ENCODE measurements around the gene PCDH15.

The PCDH15 gene

GRCh38 chr10:54372179-54372578 is 428.9 kb downstream of the PCDH15 start:
- TF ChIP-seq CTCF (conservative IDR thresholded peaks at IDR 0.05; ENCODE audit: low read depth, low read length), result no peak
- no peak overlapping the region for H3K4me3 ChIP-seq (ENCODE audit: low read length)

GRCh38 chr10:54368984-54369383 is 432.0 kb downstream of the PCDH15 start:
- H3K4me3 ChIP-seq (ENCODE audit: low read length), result no peak overlapping the region
- no peak for TF ChIP-seq CTCF (conservative IDR thresholded peaks at IDR 0.05; ENCODE audit: low read depth, low read length)
- no peak for DNase-seq (ENCODE audit: low read depth)

More at GRCh38 chr10:54372179-54372578, 428.9 kb downstream of the PCDH15 start:
- peak; percentile 8 for DNase-seq (ENCODE audit: low read depth)

- no peak overlapping the region for H3K4me3 ChIP-seq (ENCODE audit: low read length)
- no peak for TF ChIP-seq CTCF (conservative IDR thresholded peaks at IDR 0.05; ENCODE audit: low read depth, low read length)
- no peak for DNase-seq (ENCODE audit: low read depth)
These were observed 437.6 kb downstream of the PCDH15 start for GRCh38 chr10:54363390-54363789.

GRCh38 chr10:54342058-54342457 is 459.0 kb downstream of the PCDH15 start:
- TF ChIP-seq CTCF (conservative IDR thresholded peaks at IDR 0.05; ENCODE audit: low read depth, low read length), result no peak
- DNase-seq (ENCODE audit: low read depth), result no peak
- H3K4me3 ChIP-seq (ENCODE audit: low read length), result no peak overlapping the region

GRCh38 chr10:54335296-54335695 is 465.7 kb downstream of the PCDH15 start:
- H3K4me3 ChIP-seq (ENCODE audit: low read length), result no peak overlapping the region
- TF ChIP-seq CTCF (conservative IDR thresholded peaks at IDR 0.05; ENCODE audit: low read depth, low read length), result no peak
- DNase-seq (ENCODE audit: low read depth), result no peak

- no peak for TF ChIP-seq CTCF (conservative IDR thresholded peaks at IDR 0.05; ENCODE audit: low read depth, low read length)
- no peak overlapping the region for H3K4me3 ChIP-seq (ENCODE audit: low read length)
- DNase-seq (ENCODE audit: low read depth), result no peak
These were observed 481.7 kb downstream of the PCDH15 start for GRCh38 chr10:54319341-54319740.

- H3K4me3 ChIP-seq (ENCODE audit: low read length), result no peak overlapping the region
- no peak for TF ChIP-seq CTCF (conservative IDR thresholded peaks at IDR 0.05; ENCODE audit: low read depth, low read length)
- DNase-seq (ENCODE audit: low read depth), result no peak
These were observed 482.6 kb downstream of the PCDH15 start for GRCh38 chr10:54318470-54318869.
